Astrocyte of the cerebellum (primary cell): ENCODE measurements around the gene SNX15.
"Not testable (repeated sequence)": the region's sequence is repeated elsewhere in the genome, so short reads cannot be mapped to it uniquely, and the experiment has no call there.

Source experiments
- DNase-seq: peaks from one replicate; pipeline ENCODE4 v3.0.0-alpha.2; 2011; ENCODE audit warnings: low read depth
- H3K4me3 ChIP-seq: 2 replicates; pipeline ENCODE4 v1.5.1; 2011; ENCODE audit warnings: mild to moderate bottlenecking, low read depth, low read length, moderate library complexity
- in situ Hi-C: cut with HindIII; loops from 2 replicates; pipeline ENCODE4 v1.10.0; 2017; ENCODE audit warnings: low sequenced_read_pairs
- TF ChIP-seq, protein P1 (sequence below): IDR thresholded peaks from 2 replicates; pipeline ENCODE4 v1.5.1; 2012; ENCODE audit warnings: low read length, low read depth, moderate library complexity, mild to moderate bottlenecking; ENCODE audit errors: missing control alignments

The SNX15 gene, protein sequence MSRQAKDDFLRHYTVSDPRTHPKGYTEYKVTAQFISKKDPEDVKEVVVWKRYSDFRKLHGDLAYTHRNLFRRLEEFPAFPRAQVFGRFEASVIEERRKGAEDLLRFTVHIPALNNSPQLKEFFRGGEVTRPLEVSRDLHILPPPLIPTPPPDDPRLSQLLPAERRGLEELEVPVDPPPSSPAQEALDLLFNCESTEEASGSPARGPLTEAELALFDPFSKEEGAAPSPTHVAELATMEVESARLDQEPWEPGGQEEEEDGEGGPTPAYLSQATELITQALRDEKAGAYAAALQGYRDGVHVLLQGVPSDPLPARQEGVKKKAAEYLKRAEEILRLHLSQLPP

DNA sequence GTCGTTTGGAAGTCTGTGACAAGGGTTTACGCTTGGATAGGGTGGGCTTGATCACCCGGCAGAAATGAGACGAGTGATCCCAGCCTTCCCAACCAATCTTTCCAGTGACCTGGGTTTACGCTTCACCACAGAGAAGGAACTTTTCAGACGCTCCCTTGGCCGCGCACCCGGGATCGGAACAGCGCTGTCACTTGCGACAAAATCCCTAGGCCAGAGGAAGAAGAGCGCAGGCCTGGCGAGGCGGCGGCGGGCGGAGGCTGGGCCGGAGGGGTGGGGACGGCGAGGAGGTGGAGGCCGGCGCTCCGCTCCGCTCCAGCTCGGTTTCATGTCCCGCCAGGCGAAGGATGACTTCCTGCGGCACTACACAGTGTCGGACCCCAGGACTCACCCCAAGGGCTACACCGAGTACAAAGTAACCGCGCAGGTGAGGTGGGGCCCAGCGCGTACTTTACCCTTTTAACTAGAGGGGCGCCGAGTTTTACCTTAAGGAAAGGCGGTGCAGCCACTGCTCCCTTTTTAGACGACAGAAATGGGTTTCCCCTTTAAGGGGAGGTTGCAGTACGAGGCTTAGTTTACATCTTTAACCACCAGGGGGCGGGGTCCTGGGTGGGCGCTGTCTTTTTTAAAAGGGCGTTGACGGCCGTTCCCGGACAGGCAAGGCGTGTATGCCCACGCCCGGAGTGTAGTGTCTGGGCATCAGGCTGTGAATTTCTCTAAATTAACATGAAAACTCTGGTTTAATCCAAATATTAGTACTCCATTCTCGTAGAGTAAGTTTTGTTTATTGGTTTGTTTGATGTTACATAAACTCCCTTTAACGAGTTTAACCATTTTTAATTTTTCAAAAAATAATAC is at the start of gene SNX15:
Gene SNX15, plus strand, starts transcription at position 227 of the 855 bp plus-strand sequence. Its CDS starts 99 bp downstream, at position 326.
- peak; percentile 94 for DNase-seq
- in situ Hi-C loops, result no loop called here
- H3K4me3 ChIP-seq, result peak within 1 kb of the TSS; percentile 55
- TF ChIP-seq, protein P1, sequence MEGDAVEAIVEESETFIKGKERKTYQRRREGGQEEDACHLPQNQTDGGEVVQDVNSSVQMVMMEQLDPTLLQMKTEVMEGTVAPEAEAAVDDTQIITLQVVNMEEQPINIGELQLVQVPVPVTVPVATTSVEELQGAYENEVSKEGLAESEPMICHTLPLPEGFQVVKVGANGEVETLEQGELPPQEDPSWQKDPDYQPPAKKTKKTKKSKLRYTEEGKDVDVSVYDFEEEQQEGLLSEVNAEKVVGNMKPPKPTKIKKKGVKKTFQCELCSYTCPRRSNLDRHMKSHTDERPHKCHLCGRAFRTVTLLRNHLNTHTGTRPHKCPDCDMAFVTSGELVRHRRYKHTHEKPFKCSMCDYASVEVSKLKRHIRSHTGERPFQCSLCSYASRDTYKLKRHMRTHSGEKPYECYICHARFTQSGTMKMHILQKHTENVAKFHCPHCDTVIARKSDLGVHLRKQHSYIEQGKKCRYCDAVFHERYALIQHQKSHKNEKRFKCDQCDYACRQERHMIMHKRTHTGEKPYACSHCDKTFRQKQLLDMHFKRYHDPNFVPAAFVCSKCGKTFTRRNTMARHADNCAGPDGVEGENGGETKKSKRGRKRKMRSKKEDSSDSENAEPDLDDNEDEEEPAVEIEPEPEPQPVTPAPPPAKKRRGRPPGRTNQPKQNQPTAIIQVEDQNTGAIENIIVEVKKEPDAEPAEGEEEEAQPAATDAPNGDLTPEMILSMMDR, result peak; percentile 65

DNA sequence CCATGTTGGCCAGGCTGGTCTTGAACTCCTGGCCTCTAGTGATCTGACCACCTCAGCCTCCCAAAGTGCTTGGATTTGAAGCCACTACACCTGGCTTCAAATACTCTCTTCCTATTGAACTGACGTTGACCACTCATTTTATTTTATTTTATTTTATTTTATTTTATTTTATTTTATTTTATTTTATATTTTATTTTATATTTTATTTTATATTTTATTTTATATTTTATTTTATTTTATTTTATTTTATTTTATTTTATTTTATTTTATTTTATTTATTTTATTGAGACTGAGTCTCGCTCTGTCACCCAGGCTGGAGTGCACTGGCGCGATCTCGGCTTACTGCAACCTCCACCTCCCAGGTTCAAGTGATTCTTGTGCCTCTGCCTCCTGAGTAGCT is 43.9 kb upstream of the SNX15 start:
- in situ Hi-C loops, DNase-seq, H3K4me3 ChIP-seq: not testable (repeated sequence)

DNA sequence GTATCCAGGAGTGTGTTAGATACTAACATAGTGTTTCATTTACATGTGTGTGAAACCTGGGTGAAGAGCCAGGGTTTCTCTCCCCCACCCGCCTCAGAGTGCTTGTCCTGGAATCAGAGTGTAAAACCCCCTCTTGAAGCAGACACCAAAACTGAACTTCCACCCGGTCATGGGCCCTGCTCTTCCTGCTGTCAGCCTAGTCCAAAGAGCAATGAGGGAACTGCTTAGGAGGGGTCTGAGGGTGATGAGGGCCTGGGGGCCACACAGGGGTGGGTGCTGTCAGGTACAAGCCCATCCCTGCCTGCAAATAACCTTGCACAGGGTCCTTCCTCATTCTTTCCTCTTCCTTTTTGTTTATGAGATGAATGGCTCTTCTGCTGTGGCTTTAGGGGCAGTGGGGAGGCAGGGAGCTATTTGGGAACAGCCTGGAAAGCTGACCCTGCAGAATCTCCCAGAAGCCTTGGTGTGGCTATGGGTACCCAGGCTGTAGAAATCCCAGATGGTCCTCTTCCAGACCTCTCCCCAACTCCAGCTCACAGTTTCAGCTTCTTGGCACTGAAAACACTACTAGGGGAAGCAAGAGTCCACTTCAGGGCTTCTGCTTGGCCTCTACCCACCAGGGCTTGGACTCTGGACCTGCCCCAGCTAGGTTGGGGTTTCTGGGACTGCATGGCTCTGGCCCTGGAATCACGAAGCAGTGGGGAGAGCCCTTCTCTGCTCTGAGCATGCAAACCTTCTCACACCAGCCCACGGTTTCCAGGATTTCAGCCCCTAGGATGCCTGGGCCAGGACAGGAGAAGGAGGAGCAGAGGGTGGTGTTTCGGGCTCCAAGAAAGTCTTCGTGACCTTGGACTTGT is 39.0 kb upstream of the SNX15 start:
- TF ChIP-seq, protein P1, result no peak
- in situ Hi-C loops, result no loop called here
- DNase-seq, result no peak
- H3K4me3 ChIP-seq, result no peak overlapping the region

DNA sequence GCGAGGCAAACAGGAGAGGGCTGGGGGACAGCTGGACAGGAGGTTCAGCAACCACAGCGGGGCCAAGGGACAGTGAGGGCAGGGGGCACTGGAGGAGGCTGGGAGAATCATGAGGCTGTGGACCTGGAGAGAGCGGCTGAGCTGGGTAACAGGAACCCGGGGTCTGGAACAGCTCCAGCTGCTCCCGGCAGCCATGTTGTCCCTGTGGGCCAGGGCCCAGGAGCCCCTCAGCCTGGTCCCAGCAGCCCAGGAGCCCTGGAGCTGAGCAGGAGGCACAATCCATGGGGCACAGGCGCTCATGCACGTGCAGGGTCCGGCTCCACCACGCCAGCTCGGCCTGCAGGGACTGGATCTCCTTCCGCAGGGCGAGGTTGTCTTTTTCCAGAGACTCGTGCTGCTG is 37.8 kb upstream of the SNX15 start:
- DNase-seq, result no peak
- H3K4me3 ChIP-seq, result no peak overlapping the region
- in situ Hi-C loops, result no loop called here
- TF ChIP-seq, protein P1, result no peak

DNA sequence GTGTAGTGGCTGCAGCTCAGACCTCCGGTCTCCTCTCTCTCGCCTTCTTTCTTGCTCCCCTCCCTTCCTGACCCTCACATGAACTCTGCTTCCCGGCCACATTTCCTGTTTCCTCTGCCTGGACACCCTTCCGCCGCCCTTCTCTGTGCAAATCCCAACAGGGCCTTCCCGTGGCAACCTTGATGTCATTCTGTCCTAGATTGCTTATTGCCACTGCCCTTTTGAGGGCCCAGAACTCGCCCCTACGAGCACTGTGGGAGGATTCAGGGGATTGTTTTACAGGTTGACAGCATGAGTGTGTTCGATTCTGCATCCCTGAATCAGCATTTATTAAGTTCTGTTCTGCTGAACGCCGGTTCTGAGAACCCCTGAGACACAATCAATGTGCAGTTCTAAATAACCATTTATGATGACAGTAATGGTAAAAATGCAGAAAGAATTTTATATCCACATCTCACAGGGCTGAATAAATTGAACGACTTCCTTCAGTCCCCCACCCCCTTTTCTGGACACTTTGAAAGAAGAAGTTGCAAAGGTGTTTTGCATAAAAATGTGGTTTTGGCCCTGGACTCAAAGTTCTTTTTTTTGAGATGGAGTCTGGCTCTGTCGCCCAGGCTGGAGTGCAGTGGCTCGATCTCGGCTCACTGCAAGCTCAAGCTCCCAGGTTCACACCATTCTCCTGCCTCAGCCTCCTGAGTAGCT is 36.9 kb upstream of the SNX15 start:
- no peak overlapping the region for H3K4me3 ChIP-seq
- in situ Hi-C loops, result no loop called here
- DNase-seq, result no peak
- TF ChIP-seq, protein P1, result no peak

DNA sequence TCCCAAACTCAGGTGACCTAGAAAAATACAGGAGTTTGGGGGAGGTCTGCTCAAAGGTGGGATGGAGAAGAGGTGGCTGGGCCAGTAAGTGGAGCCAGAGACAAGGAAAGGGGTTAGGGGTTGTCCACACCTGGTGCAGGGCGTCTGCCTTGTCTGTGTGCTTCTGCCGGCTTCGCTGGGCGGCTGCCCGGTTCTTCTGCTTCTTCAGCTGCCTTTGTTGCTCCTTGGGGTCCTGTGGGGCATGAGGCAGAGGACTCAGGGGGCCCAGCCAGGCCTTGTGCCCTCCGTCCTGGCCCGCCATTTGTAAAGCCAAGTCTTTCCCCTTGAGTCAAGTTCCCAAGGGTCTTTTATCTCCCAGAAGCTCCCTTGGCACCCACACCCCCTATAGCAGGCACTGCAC is 32.9 kb upstream of the SNX15 start:
- TF ChIP-seq, protein P1, result no peak
- DNase-seq, result no peak
- in situ Hi-C loops, result no loop called here
- no peak overlapping the region for H3K4me3 ChIP-seq
